Endothelial cell of umbilical vein (primary cell): ENCODE measurements around the gene RTEL1. TPM values are rescaled to one million over a fixed set of nuclear protein-coding genes. Genes with fewer than 3 reads are reported as not detected.

ENCODE experiments used
- BruUV-seq: library from RNA; stranded (reverse); fragments of 400-500 nt; replicated peaks from 2 replicates; lab custom pipeline; 2021; lab: Mats Ljungman, UMichigan
- CTCF ChIA-PET: fragments of 300-600, 350-600 bp; sonication (Branson Sonifier 250); formaldehyde crosslinking; loops from one replicate; lab custom pipeline; 2021; ENCODE audit warnings: antibody characterized with exemption, inconsistent platforms; lab: Charles Lee
- POLR2A ChIA-PET: fragments of 300-600, 350-600 bp; sonication (Branson Sonifier 250); formaldehyde crosslinking; loops from one replicate; lab custom pipeline; 2021; ENCODE audit warnings: antibody characterized with exemption, inconsistent platforms; lab: Charles Lee
- DNase-seq: peaks from one replicate; pipeline ENCODE4 v3.0.0-alpha.2; 2011; ENCODE audit warnings: low read depth, low spot score
- FAIRE-seq: peaks from 2 replicates; lab custom pipeline; 2011; peaks lifted over from hg19 to GRCh38; lab: Jason Lieb, UNC
- H2AFZ ChIP-seq: 2 replicates; pipeline ENCODE4 v1.6.0; 2012; ENCODE audit warnings: low read depth, low read length, control low read depth, inconsistent platforms
- H3K27ac ChIP-seq: 2 replicates; pipeline ENCODE4 v1.5.1; 2011; ENCODE audit warnings: low read depth, mild to moderate bottlenecking, control low read depth, low read length, moderate library complexity; ENCODE audit not compliant: insufficient read depth
- H3K27me3 ChIP-seq, 2 experiments: 2 replicates each; pipeline versions ENCODE4 v1.6.0 to v1.6.1; 2011; ENCODE audit warnings: low read length in 2 of 2, mixed read lengths in 1 of 2; ENCODE audit not compliant: control insufficient read depth in 2 of 2, insufficient read depth in 2 of 2
- H3K36me3 ChIP-seq, 2 experiments: 2 replicates in 1 of 2; 3 replicates in 1 of 2; pipeline ENCODE4 v1.5.1; 2011; ENCODE audit warnings: low read length in 2 of 2, mild to moderate bottlenecking in 1 of 2, moderate library complexity in 1 of 2; ENCODE audit not compliant: control insufficient read depth in 2 of 2, insufficient read depth in 2 of 2; ENCODE audit errors: extremely low read depth in 1 of 2
- H3K4me1 ChIP-seq: 3 replicates; pipeline ENCODE4 v1.5.1; 2011; ENCODE audit warnings: mild to moderate bottlenecking, low read length; ENCODE audit not compliant: control insufficient read depth, insufficient read depth; ENCODE audit errors: extremely low read depth
- H3K4me2 ChIP-seq: 2 replicates; pipeline ENCODE4 v1.6.1; 2011; ENCODE audit warnings: low read length, control low read depth, mixed read lengths; ENCODE audit not compliant: insufficient read depth
- H3K4me3 ChIP-seq, 3 experiments: fragments of 200-600 bp in 1 of 3; sonication (generic), shearing (Covaris generic) in 1 of 3; replicated peaks in 1 of 3; 2 replicates each; pipeline ENCODE4 v1.5.1; 2011 to 2016; ENCODE audit warnings: control low read depth in 3 of 3, low read length in 3 of 3, mild to moderate bottlenecking in 2 of 3, inconsistent platforms in 1 of 3, low read depth in 1 of 3, moderate library complexity in 1 of 3; ENCODE audit not compliant: insufficient read depth in 1 of 3
- H3K79me2 ChIP-seq: 2 replicates; pipeline ENCODE4 v1.6.0; 2012; ENCODE audit warnings: low read length, inconsistent platforms; ENCODE audit not compliant: control insufficient read depth, insufficient read depth
- H3K9ac ChIP-seq: replicated peaks from 2 replicates; pipeline ENCODE3; 2011; ENCODE audit warnings: low read length, control low read depth; ENCODE audit not compliant: insufficient read depth; ENCODE audit errors: extremely low read depth
- H3K9me1 ChIP-seq: replicated peaks from 3 replicates; pipeline ENCODE4 v1.6.0; 2011; ENCODE audit warnings: mild to moderate bottlenecking, low read length; ENCODE audit not compliant: control insufficient read depth, insufficient read depth; ENCODE audit errors: extremely low read depth
- H3K9me3 ChIP-seq: replicated peaks from 2 replicates; pipeline ENCODE4 v1.5.1; 2012; ENCODE audit warnings: low read length, inconsistent platforms; ENCODE audit not compliant: control insufficient read depth, insufficient read depth
- H4K20me1 ChIP-seq: replicated peaks from 2 replicates; pipeline ENCODE3; 2011; ENCODE audit warnings: mild to moderate bottlenecking, low read length; ENCODE audit not compliant: control insufficient read depth, insufficient read depth; ENCODE audit errors: extremely low read depth
- EZH2 ChIP-seq: IDR thresholded peaks from 2 replicates; pipeline ENCODE4 v1.6.1; 2012; ENCODE audit warnings: borderline replicate concordance, low read depth, mild to moderate bottlenecking, moderate library complexity, low read length, inconsistent platforms; ENCODE audit not compliant: severe bottlenecking
- FOS ChIP-seq: IDR thresholded peaks from 2 replicates; pipeline ENCODE4 v1.6.1; 2011; ENCODE audit warnings: mild to moderate bottlenecking, low read length, moderate library complexity, borderline replicate concordance; ENCODE audit not compliant: insufficient read depth
- GATA2 ChIP-seq: IDR thresholded peaks from 2 replicates; pipeline ENCODE4 v1.7.0; 2011; ENCODE audit warnings: low read depth, mild to moderate bottlenecking, moderate library complexity, mixed read lengths, low read length; ENCODE audit not compliant: insufficient read length, insufficient read depth
- JUN ChIP-seq: IDR thresholded peaks from 2 replicates; pipeline ENCODE4 v1.6.1; 2011; ENCODE audit warnings: borderline replicate concordance, low read depth; ENCODE audit not compliant: insufficient read length, insufficient read depth
- MYC ChIP-seq: IDR thresholded peaks from one replicate; pipeline ENCODE4 v1.6.1; 2011; ENCODE audit warnings: mild to moderate bottlenecking, low read depth, low read length
- POLR2A ChIP-seq: IDR thresholded peaks from 2 replicates; pipeline ENCODE4 v1.6.1; 2012; ENCODE audit warnings: low read depth, mild to moderate bottlenecking, control low read depth, low read length
- POLR2AphosphoS5 ChIP-seq: IDR thresholded peaks from 2 replicates; pipeline ENCODE4 v1.6.1; 2012; ENCODE audit warnings: low read depth, mild to moderate bottlenecking, control low read depth, low read length, moderate library complexity; ENCODE audit not compliant: insufficient read depth
- dilution Hi-C: fragments of 300-500 bp; cut with MboI; formaldehyde crosslinking; loops from one replicate; pipeline ENCODE4 v1.15.0; 2019; ENCODE audit warnings: low sequenced_read_pairs; ENCODE audit not compliant: extremely low pct_ligation_motif_present
- intact Hi-C: fragments of 100-400 bp; cut with micrococcal nuclease; formaldehyde crosslinking; loops from one replicate; pipeline ENCODE4 v1.10.0; 2022
- polyA plus RNA-seq, 4 experiments: library from polyadenylated mRNA; depleted of rRNA in 3 of 4; stranded (reverse) in 3 of 4; unstranded in 1 of 4; fragments of >200 nt; gene quantifications; 2 replicates each; pipeline versions ENCODE4 v1.2.1 to v1.2.3, GENCODE V29; 2011 to 2012; ENCODE audit warnings: missing spikeins in 1 of 4
- total RNA-seq: library from RNA; stranded (reverse); gene quantifications from 2 replicates; pipeline ENCODE4 v1.2.3, GENCODE V29; 2021
- TF ChIP-seq, protein P1 (sequence below), 2 donors: IDR thresholded peaks; 1 replicate in 1 of 2; 2 replicates in 1 of 2; pipeline ENCODE4 v1.5.1; 2011; ENCODE audit warnings: low read length in 2 of 2, mild to moderate bottlenecking in 2 of 2, moderate library complexity in 2 of 2, control low read depth in 1 of 2, inconsistent platforms in 1 of 2, low read depth in 1 of 2; ENCODE audit not compliant: insufficient read depth in 1 of 2; ENCODE audit errors: extremely low read depth in 1 of 2
- TF ChIP-seq, protein P2 (sequence below): IDR thresholded peaks from 2 replicates; pipeline ENCODE4 v1.6.1; 2011; ENCODE audit not compliant: insufficient read depth, insufficient read length

The RTEL1 gene
- total and polyA plus RNA-seq, 2 donors (not counting 3 experiments of a cell fraction or from before 2014, with no cell fraction given): 17.0 to 44.9 TPM

DNA sequence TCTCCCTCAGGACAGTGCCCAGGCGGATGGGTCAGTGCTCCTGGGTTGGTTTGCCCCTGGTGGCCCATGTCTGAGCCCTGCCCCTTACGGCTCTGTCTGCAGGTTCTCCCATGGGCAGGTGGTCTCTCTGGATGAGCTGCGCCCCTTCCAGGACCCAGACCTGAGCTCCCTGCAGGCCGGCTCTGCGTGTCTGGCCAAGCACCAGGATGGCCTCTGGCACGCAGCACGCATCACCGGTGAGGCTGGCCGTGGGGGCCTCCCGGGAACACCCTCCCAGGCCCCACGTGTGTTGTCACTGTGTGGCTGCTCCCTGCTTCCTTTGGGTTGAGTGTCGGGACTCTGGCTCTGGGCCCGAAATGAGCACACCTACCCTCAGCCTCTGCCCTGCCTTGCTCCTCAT lies 75.0 kb downstream of the RTEL1 start:
- Histone ChIP-seq H3K27me3 (no peaks in the 10 kb centered on the region), H3K9me1 (no peaks in the 10 kb centered on the region), H3K9ac (no peak overlapping the region), H3K27ac (no peak overlapping the region), H3K9me3 (no peaks in the 10 kb centered on the region), H3K36me3 (peaks cover 0 to 25% of the 10 kb centered on the region in 2 experiments), H3K4me2 (no peak overlapping the region), H3K4me3 (no peak overlapping the region), H3K4me1 (no peaks in the 10 kb centered on the region), H4K20me1 (no peaks in the 10 kb centered on the region), H2AFZ (no peak overlapping the region), H3K79me2 (peaks cover 20% of the 10 kb centered on the region)
- ChIA-PET CTCF (no interaction called here), POLR2A (no interaction called here)
- intact Hi-C loops (no loop called here), dilution Hi-C loops (no loop called here)
- FAIRE-seq (no peak), DNase-seq (no peak)
- TF ChIP-seq MYC (no peak), JUN (no peak), EZH2 (no peak), FOS (no peak), GATA2 (no peak), POLR2AphosphoS5 (no peak), POLR2A (no peak)
- TF ChIP-seq, protein P1, sequence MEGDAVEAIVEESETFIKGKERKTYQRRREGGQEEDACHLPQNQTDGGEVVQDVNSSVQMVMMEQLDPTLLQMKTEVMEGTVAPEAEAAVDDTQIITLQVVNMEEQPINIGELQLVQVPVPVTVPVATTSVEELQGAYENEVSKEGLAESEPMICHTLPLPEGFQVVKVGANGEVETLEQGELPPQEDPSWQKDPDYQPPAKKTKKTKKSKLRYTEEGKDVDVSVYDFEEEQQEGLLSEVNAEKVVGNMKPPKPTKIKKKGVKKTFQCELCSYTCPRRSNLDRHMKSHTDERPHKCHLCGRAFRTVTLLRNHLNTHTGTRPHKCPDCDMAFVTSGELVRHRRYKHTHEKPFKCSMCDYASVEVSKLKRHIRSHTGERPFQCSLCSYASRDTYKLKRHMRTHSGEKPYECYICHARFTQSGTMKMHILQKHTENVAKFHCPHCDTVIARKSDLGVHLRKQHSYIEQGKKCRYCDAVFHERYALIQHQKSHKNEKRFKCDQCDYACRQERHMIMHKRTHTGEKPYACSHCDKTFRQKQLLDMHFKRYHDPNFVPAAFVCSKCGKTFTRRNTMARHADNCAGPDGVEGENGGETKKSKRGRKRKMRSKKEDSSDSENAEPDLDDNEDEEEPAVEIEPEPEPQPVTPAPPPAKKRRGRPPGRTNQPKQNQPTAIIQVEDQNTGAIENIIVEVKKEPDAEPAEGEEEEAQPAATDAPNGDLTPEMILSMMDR (IDR thresholded peaks at IDR 0.05; ENCODE audit: extremely low read depth in 1 of 2, insufficient read depth in 1 of 2, low read depth in 1 of 2, low read length in 2 of 2): no peak
- TF ChIP-seq, protein P2, sequence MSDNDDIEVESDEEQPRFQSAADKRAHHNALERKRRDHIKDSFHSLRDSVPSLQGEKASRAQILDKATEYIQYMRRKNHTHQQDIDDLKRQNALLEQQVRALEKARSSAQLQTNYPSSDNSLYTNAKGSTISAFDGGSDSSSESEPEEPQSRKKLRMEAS: no peak
- BruUV-seq: no TSS peak
